Esophagus (tissue), 2 donors: ENCODE measurements around the gene NTNG1. TPM values are rescaled to one million over a fixed set of nuclear protein-coding genes. Genes with fewer than 3 reads are reported as not detected.

Experiments used
- H3K27ac ChIP-seq, 2 donors: one replicate each; pipeline ENCODE4 v1.5.1; 2013; ENCODE audit warnings: low read depth in 2 of 2, mild to moderate bottlenecking in 2 of 2, inconsistent platforms in 1 of 2, low read length in 1 of 2, moderate library complexity in 1 of 2
- H3K27me3 ChIP-seq, 2 donors: one replicate each; pipeline ENCODE4 v1.6.1; 2013; ENCODE audit warnings: low read length in 2 of 2, control low read depth in 1 of 2, mild to moderate bottlenecking in 1 of 2; ENCODE audit not compliant: insufficient read depth in 2 of 2, control insufficient read depth in 1 of 2
- H3K36me3 ChIP-seq, 2 donors: one replicate each; pipeline ENCODE4 v1.6.1; 2013; ENCODE audit warnings: low read length in 1 of 2; ENCODE audit not compliant: control insufficient read depth in 2 of 2, insufficient read depth in 2 of 2
- H3K4me1 ChIP-seq, 2 donors: one replicate each; pipeline ENCODE4 v1.6.1; 2013; ENCODE audit warnings: low read length in 1 of 2; ENCODE audit not compliant: control insufficient read depth in 2 of 2, insufficient read depth in 2 of 2
- H3K4me3 ChIP-seq, 2 donors: one replicate each; pipeline ENCODE4 v1.5.1; 2013; ENCODE audit warnings: low read length in 2 of 2, mild to moderate bottlenecking in 2 of 2, low read depth in 1 of 2, moderate library complexity in 1 of 2
- H3K9me3 ChIP-seq, 2 donors: one replicate each; pipeline ENCODE4 v1.6.1; 2013; ENCODE audit warnings: mild to moderate bottlenecking in 2 of 2, low read depth in 1 of 2, low read length in 1 of 2, moderate library complexity in 1 of 2; ENCODE audit not compliant: control insufficient read depth in 2 of 2, insufficient read depth in 1 of 2
- WGBS, 2 donors: extraction: QIAGEN DNeasy Blood & Tissue Kit; methylation state at CpG; one replicate each; pipeline ENCODE4 v1.1.7; 2013; 5-methylcytosine and 5-hydroxymethylcytosine counted together
- polyA plus RNA-seq, 2 donors: library from polyadenylated mRNA; stranded (reverse); fragments of 200-250 nt; gene quantifications; one replicate each; pipeline ENCODE4 v1.2.3, GENCODE V29; 2013
- donor health status: healthy with polysubstance abuse.
- donor health status: Bipolar disorder and iron deficiency.

The NTNG1 gene
- polyA plus RNA-seq, 2 donors: 0.05 TPM; not detected in 1

GRCh38 chr1:107442551-107442950, 301.7 kb downstream of the NTNG1 start:
- Histone ChIP-seq H3K4me1 (no peaks in the 10 kb centered on the region), H3K4me3 (no peak overlapping the region), H3K9me3 (no peaks in the 10 kb centered on the region), H3K36me3 (no peaks in the 10 kb centered on the region), H3K27ac (no peak overlapping the region), H3K27me3 (no peaks in the 10 kb centered on the region)
- WGBS, 2 donors: 83 to 92% methylated on average over 1 of the region's 1 CpG

DNA sequence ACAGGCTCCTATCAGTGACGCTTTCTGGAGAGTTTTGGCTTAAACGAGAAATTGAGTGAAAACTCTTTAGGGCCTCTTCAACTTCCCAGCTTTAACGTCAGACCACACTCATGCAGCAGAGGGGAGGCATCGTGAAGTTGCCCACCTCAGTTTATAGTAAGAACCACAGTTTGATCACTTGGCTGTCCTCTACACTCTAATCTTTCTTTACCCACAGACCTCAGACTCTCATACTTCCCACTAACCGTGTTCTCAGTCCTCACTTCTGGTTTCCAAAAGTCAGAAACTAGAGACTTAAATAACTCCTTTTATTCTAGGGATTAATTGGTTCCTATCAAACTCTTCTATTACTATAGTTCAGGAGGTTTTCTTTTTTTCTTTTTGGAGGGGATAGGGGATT, 302.2 kb downstream of the NTNG1 start:
- no peaks in the 10 kb centered on the region for H3K36me3 ChIP-seq
- H3K27ac ChIP-seq: no peak overlapping the region
- no peaks in the 10 kb centered on the region for H3K27me3 ChIP-seq
- H3K4me3 ChIP-seq: no peak overlapping the region
- WGBS, 2 donors: 72 to 76% methylated on average over 5 of the region's 5 CpGs
- no peaks in the 10 kb centered on the region for H3K4me1 ChIP-seq
- no peaks in the 10 kb centered on the region for H3K9me3 ChIP-seq

- Histone ChIP-seq H3K4me3 (no peak overlapping the region), H3K27me3 (no peaks in the 10 kb centered on the region), H3K9me3 (no peaks in the 10 kb centered on the region), H3K27ac (no peak overlapping the region), H3K36me3 (no peaks in the 10 kb centered on the region), H3K4me1 (no peaks in the 10 kb centered on the region)
- 63 to 73% methylated on average over 2 of the region's 2 CpGs for WGBS, 2 donors
These were observed 303.0 kb downstream of the NTNG1 start for GRCh38 chr1:107443860-107444259.

DNA sequence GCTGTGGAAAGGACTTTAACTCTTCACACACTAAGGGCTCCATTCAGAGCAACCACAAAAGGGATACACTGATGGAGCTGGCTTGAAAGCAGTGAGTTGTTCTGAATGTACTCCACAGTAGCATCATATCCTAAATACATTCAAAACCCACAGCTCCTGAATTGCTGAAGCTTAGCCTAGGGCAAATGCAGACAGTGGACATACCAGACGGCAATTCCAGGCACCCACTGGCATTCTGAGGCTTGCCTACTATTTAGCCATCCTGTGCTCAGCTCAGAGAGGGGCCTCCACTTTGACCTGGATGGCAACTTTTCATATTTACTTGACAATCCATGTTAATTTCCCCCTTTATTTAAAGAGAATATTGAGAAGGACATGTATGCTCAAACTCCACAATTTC, 303.5 kb downstream of the NTNG1 start:
- no peak overlapping the region for H3K4me3 ChIP-seq
- no peaks in the 10 kb centered on the region for H3K9me3 ChIP-seq
- H3K4me1 ChIP-seq: no peaks in the 10 kb centered on the region
- H3K27ac ChIP-seq: no peak overlapping the region
- no peaks in the 10 kb centered on the region for H3K36me3 ChIP-seq
- WGBS, 2 donors: 86 to 88% methylated on average over 1 of the region's 1 CpG
- no peaks in the 10 kb centered on the region for H3K27me3 ChIP-seq

GRCh38 chr1:107449326-107449725, 308.5 kb downstream of the NTNG1 start:
- no peaks in the 10 kb centered on the region for H3K36me3 ChIP-seq
- no peaks in the 10 kb centered on the region for H3K9me3 ChIP-seq
- H3K4me3 ChIP-seq: no peak overlapping the region
- no peaks in the 10 kb centered on the region for H3K27me3 ChIP-seq
- H3K27ac ChIP-seq: no peak overlapping the region
- no peaks in the 10 kb centered on the region for H3K4me1 ChIP-seq
- WGBS, 2 donors: 87 to 93% methylated on average over 3 of the region's 3 CpGs

DNA sequence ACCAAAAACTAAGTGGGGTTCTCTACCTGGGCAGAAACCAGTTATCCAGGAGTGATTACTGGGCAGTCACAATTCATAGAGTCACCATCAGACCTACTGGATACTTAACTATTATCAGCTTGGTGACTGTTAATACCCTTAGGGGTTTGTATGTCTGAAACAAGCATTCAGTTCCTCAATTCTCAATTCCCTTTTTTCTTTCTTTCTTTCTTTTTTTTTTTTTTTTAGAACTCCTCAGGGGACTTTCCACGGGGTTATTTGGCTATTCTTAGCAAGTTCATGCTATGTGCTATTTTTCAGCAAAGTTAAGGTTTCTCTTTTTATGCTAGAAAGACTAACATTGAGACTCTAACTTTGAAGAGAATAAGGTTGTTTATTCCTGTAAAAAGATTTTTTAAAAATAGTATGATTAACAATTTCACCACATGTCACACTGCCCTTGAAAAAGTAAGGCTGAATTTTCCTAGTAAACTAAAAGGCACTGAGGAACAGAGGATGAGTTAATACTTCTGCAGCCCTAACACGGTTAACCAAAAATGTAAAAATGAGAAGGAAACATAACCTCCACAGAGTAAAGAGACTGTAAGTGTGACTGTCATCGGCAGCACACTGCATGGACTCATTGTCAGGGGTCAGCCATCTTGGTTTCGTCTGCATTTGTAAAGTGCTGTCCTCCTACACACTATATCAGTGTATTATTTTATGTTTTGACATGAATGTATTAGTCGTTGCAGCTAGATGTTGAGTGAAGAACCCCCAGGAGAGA, 310.2 kb downstream of the NTNG1 start:
- Histone ChIP-seq H3K4me3 (no peak overlapping the region), H3K36me3 (no peaks in the 10 kb centered on the region), H3K27ac (no peak overlapping the region), H3K27me3 (no peaks in the 10 kb centered on the region), H3K4me1 (no peaks in the 10 kb centered on the region), H3K9me3 (no peaks in the 10 kb centered on the region)
- WGBS, 2 donors: 66 to 67% methylated on average over 5 of the region's 5 CpGs

- Histone ChIP-seq H3K36me3 (no peaks in the 10 kb centered on the region), H3K4me1 (no peaks in the 10 kb centered on the region), H3K27ac (no peak overlapping the region), H3K4me3 (no peak overlapping the region), H3K27me3 (no peaks in the 10 kb centered on the region), H3K9me3 (no peaks in the 10 kb centered on the region)
- WGBS, 2 donors: 71 to 79% methylated on average over 2 of the region's 2 CpGs
These were observed 310.9 kb downstream of the NTNG1 start for GRCh38 chr1:107451715-107452114.

DNA sequence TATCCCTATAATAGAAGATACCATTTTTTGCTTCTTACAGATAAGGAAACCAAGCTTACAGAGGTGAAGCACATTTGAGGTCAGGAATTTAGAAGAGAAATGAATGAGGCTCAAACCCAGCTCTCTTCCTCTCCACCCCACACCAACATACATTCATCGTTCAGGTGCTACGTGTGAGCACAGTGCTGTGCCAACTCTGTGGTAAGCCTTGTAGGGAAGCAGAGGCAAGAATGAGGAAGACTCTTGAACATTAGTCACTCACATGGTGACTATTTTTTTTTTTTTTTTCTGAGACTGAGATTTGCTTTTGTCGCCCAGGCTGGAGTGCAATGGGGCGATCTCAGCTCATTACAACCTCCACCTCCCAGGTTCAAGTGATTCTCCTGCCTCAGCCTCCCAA, 314.0 kb downstream of the NTNG1 start:
- no peaks in the 10 kb centered on the region for H3K36me3 ChIP-seq
- 67 to 77% methylated on average over 4 of the region's 4 CpGs for WGBS, 2 donors
- no peak overlapping the region for H3K4me3 ChIP-seq
- no peaks in the 10 kb centered on the region for H3K27me3 ChIP-seq
- H3K27ac ChIP-seq: no peak overlapping the region
- no peaks in the 10 kb centered on the region for H3K9me3 ChIP-seq
- H3K4me1 ChIP-seq: no peaks in the 10 kb centered on the region

- no peak overlapping the region for H3K27ac ChIP-seq
- H3K27me3 ChIP-seq: no peaks in the 10 kb centered on the region
- H3K9me3 ChIP-seq: no peaks in the 10 kb centered on the region
- no peaks in the 10 kb centered on the region for H3K36me3 ChIP-seq
- peaks cover 0 to 2% of the 10 kb centered on the region in 2 donors for H3K4me1 ChIP-seq
- WGBS, 2 donors: 71 to 81% methylated on average over 3 of the region's 3 CpGs
- no peak overlapping the region for H3K4me3 ChIP-seq
These were observed 317.1 kb downstream of the NTNG1 start for GRCh38 chr1:107457989-107458388.

GRCh38 chr1:107459204-107459904, 318.5 kb downstream of the NTNG1 start:
- no peak overlapping the region for H3K27ac ChIP-seq
- no peak overlapping the region for H3K4me3 ChIP-seq
- H3K9me3 ChIP-seq: no peaks in the 10 kb centered on the region
- H3K36me3 ChIP-seq: no peaks in the 10 kb centered on the region
- 73 to 79% methylated on average over 4 of the region's 4 CpGs for WGBS, 2 donors
- no peaks in the 10 kb centered on the region for H3K27me3 ChIP-seq
- H3K4me1 ChIP-seq: peaks cover 0 to 2% of the 10 kb centered on the region in 2 donors
